Measurements from ENCODE around the gene GDNF.

DNA sequence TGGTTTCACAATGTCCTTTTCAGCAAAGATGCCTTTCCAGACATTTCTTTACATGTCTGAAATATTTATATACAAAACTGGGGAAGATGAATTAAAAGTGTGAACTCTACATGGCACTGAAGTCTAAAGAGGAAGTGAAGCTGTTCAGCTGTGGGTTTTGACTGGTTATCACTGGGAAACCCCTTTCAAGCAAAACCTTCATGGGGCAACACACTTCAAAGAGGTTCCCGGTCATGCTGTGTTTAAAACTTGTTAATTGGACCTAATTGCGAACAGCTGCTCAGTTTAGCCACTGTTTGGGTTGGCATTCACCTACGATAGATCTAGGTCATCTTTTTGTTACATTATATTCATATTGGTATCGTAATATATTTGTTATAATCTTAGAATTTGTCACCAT lies 20.0 kb upstream of the GDNF start:
- TF ChIP-seq POLR2AphosphoS5 (IDR thresholded peaks at IDR 0.05) (no peak), EP300 (IDR thresholded peaks at IDR 0.05) (no peak), POLR2A (IDR thresholded peaks at IDR 0.05) (no peak)
- TF ChIP-seq, protein P1, sequence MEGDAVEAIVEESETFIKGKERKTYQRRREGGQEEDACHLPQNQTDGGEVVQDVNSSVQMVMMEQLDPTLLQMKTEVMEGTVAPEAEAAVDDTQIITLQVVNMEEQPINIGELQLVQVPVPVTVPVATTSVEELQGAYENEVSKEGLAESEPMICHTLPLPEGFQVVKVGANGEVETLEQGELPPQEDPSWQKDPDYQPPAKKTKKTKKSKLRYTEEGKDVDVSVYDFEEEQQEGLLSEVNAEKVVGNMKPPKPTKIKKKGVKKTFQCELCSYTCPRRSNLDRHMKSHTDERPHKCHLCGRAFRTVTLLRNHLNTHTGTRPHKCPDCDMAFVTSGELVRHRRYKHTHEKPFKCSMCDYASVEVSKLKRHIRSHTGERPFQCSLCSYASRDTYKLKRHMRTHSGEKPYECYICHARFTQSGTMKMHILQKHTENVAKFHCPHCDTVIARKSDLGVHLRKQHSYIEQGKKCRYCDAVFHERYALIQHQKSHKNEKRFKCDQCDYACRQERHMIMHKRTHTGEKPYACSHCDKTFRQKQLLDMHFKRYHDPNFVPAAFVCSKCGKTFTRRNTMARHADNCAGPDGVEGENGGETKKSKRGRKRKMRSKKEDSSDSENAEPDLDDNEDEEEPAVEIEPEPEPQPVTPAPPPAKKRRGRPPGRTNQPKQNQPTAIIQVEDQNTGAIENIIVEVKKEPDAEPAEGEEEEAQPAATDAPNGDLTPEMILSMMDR (IDR thresholded peaks at IDR 0.05) = no peak
